GM21381 (cell line): ENCODE results near the gene TUT1.

Experiments
- ATAC-seq: cut with Tn5 transposase; IDR thresholded peaks from one replicate; pipeline ENCODE4 v1.9.1; 2021; ENCODE audit warnings: mild to moderate bottlenecking, moderate library complexity; ENCODE audit not compliant: unreplicated experiment

The TUT1 gene

DNA sequence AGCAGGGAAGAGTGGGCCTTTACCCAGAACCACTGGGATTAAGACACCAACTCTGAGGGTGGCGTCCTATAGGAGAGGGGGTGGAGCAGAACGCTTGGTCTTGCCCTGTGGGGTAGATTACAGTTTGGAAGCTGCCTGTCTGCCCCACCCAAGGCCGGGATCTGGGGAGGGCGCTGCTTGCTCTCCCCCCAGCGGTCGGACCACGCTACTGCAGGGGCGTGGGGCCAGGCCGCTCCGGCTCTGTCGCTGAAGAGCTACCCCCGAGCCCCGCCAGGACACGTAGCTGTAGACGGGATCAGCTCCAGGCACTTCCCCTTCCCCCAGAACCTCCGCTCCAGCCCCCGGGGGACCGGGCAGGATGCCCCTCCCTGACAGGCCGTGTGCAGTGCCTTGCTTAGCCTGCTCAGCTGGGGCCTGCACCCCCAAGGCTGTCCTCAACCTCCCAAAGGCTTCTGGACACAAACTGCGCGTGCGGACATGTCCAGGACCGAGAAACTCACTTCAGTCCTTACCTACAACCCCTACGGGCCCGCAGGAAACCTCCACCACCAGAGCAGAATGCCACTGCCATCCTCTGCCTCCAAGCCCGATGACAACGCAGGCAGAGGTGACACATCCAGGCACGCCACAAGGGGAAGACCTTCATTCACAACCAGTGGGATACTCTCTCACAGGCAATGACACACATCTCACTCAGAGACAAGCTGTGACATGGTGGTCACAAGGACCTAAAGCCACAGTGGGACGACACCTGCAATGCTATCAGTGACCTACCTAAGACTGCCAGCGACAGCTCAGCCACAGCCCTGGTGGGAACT, 48.4 kb downstream of the TUT1 start:
- ATAC-seq = no peak

DNA sequence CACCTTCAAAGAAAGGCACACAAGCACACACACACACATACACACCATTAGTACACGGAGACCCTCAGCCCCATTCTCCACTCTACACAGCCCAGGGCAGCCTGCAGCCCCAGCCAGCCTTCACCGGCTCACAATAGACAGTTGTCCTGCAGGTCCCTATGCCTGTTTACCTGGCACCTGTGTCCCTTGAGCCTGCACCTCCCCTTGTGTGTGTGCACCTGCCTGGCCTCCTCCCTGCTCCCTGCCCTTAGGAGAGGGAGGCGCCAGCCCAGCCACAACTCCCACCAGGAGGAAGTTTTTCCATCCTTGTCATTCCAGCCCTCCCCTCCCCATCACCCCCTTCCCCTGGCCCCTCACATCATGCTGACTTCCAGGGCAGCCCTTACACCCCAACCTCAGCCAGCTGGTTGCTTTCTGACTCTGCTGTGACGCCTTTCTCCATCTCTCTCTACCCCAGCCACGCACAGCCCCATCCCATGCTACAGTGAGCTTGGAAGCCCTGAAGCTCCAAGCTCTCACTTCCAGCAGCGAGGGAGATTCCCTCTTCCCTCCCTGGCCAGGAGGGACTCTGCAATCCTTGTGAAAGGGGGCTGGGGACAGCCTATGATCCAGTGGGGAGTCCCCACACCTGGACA, 49.1 kb downstream of the TUT1 start:
- no peak for ATAC-seq

DNA sequence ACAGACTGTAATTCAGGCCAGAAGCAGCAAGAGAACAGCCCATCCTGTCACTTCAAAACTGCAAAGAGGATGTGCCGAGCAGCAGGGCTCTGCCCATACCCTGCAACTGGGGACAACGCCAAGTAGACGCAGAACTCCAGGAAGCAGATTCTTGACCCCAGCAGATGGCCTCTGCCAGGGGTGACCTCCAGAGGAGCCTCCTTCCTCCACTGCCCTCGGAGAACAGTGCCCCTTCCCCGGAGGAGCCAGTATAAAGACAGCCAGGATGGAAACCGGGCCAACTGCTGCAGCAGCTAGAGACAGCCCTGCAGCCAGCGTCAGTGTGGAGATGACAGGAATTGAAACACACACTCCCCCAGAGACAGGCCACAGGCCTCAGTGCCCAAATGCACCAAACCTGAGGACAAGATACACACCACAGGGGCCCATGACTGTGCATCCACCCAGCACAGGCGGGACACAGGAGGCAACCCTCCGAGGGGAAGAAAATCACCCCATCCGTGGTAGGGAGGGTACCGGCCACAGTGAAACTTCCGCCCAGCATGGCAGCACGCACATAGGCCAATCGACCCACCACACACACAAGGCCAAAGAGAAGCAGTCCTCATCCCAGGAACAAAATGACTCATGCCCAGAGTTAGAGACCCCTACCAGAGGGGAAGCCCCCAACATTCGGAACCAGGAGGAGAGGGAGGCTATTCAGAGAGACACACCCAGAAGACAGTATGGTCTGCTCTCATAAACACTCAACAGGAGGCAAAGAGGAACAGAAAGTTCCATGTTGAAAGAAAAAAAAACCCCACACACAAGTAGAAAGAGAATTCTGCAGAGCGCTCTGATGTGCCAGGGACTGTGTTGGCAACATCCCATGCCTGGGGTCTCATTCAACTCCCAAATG, 50.3 kb downstream of the TUT1 start:
- ATAC-seq = peak; percentile 44

DNA sequence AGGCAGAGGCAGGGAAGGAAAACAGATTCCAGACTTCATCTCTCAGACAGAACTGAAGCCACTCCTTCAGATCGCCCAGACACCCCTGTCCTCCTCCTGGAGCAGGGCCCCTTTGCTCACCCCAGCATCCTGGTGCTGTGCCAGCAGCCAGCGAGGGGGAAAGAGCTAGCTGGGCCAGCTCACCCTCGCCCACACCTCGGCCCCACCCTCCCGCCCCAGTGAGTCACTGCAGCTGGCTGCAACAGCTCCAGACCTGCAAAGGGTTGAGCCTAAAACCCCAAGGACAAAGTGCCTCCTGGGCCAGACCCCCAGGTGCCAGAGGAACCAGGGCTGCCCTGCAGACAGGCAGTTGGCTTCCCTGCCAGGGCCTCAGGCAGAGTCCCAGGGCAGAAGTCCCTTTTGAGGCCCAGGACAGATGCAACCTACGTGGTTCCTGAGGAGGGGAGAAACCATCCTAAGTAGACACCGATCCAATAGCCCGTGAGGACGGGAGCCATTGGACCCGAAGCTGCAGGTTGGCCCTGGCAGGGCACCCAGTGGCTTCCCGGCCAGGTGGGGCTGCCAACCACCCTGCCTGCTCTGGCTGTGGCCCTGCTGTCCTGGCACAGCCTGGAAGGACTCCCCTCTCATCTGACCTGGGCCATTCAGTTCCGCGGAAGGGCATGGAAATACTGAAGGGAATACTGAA, 51.9 kb downstream of the TUT1 start:
- ATAC-seq = no peak

DNA sequence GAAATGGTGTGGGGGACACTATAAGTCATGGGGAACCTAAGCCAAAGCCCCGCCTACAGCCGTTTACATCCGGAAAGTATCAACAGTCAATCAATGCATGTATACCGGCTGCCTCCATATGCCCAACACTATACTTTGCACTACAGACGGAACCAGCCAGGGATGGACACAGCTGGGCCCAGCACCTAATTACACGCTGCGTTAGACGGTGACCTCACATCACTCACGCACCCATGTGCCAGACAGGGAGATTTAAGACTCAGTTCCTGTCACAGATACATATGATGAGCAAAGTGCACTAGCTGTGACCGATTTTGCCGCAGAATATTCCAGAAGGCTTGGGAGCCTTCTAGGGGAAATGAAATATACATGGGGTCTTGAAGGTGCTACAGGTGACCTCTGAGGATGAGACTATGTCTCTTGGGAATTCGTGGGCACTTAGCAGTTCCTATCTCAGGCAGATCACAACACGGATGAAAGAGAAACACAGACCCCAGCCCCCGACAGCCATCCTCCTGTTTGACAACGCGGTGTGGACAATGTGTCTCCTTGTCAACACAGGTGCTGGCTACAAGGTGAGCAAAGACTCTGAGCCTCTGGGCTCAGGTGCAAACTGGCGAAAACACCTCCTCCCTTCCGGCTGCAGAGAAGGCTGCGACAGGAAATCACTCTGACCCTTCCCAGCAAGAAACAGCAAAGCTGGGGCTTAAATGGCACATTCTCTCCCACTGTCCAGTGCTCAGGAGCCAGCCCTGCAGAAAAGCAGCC, 52.7 kb downstream of the TUT1 start:
- ATAC-seq = no peak

DNA sequence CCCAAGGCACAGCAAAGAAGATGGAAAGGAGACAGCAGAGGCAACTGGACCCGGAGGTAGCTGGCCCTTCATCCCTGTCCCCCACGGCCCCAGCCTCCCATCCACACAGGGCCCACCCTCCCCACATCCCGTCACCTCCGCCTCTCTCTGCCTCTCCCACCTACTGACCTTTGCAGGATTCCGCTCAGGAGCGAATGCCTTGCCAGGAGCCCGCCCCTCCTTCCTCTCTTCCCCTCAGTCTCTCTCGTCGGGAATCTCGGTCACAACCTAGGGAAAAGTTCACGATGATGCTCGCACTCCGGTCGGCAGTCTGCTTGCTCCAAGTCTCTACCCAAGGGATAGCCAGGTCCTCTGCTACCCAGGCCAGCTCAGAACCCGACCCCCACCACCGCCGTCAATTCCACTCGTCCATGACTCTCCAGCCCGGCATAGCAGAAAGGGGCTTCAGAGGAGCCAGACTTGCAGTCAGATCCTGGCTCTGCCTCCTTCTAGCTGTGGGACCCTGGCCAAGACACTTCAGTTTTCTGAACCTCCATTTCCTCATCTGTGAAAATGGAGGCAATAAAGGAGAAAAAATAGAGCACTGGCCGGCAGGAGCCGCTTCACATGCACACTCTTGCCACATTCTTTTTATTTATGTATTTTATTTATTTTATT, 54.9 kb downstream of the TUT1 start:
- no peak for ATAC-seq

DNA sequence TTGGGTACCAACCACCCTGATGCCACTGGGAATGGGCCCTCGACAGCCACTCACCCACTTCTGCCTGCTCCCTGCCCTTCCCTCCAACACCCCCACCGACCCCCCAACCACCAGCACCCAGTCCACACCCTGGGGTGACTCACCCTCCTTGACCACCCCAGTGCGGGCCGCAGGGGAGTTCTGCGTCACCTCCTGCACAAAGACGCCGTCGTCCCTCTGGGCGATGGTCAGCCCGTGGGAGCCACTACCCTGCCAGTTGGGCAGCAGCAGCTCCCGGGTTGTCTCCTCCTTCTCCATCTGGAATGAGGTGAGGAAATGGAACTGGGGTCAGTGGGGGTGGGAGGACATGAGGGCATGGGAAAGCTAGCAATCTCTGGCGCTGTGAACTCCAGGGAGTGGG, 55.5 kb downstream of the TUT1 start:
- no peak for ATAC-seq

DNA sequence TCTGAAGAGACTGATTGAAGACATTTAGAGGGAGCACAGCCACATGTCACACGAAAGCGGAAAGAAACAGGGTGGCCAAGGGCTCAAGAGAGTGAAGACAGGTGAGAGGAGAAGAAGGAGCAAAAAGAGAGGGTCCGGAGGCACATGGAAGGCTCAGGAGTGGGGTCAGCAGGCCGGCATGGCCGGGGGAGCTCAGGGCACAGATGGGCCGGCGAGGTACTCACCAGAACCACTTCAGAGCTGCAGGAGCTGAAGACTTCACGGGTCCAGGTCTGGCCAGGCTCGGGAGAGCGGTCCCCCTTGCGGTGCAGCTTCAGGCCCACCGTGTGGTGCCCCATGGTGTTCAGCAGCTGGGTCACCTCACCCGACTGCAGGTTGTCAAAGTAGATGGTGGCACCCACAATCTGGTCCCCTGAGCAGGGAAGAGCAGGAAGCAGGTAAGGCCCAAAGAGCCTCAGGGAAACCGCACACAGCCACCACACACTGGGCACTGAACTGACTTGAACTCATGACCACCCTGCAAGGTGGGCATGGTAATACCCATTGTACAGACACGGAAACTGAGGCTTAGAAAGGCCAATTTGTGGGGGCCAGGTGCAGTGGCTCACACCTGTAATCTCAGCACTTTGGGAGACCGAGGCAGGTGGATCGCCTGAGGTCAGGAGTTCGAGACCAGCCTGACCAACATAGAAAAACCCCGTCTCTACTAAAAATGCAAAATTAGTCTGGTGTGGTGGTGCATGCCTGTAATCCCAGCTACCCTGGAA, 56.4 kb downstream of the TUT1 start:
- no peak for ATAC-seq

DNA sequence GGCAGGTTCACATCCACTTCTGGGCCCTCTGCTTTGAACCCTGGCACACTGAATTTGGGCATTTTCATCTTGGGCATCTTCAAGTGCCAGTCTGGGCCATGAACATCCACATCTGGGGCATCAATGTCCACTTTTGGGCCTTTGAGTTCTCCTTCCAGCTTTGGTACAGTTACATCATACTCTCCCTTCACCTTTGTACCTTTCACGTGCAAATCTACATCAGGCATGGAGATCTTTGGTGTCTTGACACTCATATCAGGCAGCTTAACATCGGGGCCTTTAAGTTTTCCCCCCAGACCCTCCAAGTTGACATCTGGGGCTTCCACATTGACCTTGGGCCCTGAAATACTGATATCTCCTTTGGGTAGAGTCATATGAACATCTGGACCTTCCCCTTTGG, 59.2 kb downstream of the TUT1 start:
- no peak for ATAC-seq
